Fibroblast of mammary gland (primary cell): ENCODE data around the gene LDLRAD4.

Experiments
- DNase-seq: peaks from one replicate; pipeline ENCODE4 v3.0.0-alpha.2; 2010; ENCODE audit warnings: low read depth
- H3K4me3 ChIP-seq: 2 replicates; pipeline ENCODE4 v1.5.1; 2011; ENCODE audit warnings: low read depth, mild to moderate bottlenecking, low read length, moderate library complexity; ENCODE audit not compliant: control insufficient read depth
- TF ChIP-seq, protein P1 (sequence below): conservative IDR thresholded peaks from 2 replicates; pipeline ENCODE4 v1.5.1; 2011; ENCODE audit warnings: low read depth, low read length, inconsistent platforms; ENCODE audit not compliant: control insufficient read depth, insufficient read depth

The LDLRAD4 gene

DNA sequence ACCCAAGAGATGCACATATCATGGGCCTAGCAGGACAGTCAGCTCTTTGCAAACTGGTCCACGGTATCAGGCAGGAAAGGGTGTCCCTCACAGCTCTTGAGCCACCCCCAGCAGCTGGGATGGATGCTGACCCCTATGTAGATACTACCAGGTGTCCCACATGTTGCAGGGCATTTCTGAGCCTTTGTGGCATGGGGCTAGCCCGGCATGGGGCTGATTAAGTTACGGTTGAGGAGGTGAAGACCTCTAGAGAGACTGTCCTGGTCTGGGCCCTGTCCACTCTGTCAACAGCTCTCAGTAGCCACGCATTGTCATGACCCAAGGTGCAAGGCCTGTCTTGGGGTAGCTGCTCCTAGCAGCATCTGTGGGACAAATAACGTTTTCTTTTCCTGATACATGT is 6.7 kb downstream of the LDLRAD4 start:
- DNase-seq, result no peak
- no peak overlapping the region for H3K4me3 ChIP-seq
- TF ChIP-seq, protein P1, sequence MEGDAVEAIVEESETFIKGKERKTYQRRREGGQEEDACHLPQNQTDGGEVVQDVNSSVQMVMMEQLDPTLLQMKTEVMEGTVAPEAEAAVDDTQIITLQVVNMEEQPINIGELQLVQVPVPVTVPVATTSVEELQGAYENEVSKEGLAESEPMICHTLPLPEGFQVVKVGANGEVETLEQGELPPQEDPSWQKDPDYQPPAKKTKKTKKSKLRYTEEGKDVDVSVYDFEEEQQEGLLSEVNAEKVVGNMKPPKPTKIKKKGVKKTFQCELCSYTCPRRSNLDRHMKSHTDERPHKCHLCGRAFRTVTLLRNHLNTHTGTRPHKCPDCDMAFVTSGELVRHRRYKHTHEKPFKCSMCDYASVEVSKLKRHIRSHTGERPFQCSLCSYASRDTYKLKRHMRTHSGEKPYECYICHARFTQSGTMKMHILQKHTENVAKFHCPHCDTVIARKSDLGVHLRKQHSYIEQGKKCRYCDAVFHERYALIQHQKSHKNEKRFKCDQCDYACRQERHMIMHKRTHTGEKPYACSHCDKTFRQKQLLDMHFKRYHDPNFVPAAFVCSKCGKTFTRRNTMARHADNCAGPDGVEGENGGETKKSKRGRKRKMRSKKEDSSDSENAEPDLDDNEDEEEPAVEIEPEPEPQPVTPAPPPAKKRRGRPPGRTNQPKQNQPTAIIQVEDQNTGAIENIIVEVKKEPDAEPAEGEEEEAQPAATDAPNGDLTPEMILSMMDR, result no peak

DNA sequence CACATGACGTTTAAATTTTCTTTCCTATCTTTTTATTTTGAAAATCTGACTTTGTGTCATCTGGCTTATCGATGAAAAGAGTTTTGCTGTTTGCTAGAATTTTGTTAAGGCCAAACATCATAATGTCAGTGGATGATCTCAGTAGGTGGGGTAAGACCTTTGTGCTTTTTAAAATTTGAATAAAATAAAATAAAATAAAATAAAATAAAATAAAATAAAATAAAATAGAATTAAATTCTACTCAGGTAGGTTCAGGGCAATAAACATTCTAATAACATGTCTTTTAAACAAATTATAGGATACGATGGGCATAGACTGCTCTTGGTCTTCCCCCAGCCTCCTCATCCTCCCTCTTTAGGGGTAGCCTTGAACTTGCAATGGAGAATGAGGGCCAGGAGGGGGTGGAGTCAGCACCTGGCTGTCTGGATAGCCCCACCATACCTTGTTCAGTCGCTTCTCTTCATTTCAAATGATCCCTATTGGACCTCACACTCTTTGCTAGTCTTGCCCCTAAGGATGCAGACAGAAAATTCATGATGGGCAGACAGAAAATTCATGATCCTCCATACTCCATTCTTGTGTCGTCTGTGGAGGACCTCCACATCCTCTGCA is 8.1 kb downstream of the LDLRAD4 start:
- no peak overlapping the region for H3K4me3 ChIP-seq
- TF ChIP-seq, protein P1, result no peak
- DNase-seq, result no peak

DNA sequence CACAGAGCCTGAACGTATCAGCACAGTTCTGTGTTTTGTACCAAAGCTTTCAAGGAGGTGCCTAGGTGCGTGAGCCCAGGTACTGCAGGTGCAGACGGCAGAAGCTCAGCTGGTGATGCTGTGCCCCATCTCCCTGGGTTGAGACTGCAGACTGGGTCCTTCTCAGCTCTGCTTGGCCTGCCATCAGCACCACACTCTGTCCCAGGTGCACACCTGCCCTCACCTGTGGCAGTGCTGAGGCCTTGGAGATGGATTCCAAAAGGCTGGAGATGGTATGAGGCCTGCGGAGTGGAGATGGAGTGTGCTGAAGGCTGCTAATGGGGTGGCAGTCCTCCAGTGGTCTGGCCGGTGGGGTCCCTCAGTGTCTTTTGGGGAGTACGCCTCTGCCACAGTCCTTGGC is 9.3 kb downstream of the LDLRAD4 start:
- TF ChIP-seq, protein P1, result no peak
- no peak overlapping the region for H3K4me3 ChIP-seq
- DNase-seq, result no peak

DNA sequence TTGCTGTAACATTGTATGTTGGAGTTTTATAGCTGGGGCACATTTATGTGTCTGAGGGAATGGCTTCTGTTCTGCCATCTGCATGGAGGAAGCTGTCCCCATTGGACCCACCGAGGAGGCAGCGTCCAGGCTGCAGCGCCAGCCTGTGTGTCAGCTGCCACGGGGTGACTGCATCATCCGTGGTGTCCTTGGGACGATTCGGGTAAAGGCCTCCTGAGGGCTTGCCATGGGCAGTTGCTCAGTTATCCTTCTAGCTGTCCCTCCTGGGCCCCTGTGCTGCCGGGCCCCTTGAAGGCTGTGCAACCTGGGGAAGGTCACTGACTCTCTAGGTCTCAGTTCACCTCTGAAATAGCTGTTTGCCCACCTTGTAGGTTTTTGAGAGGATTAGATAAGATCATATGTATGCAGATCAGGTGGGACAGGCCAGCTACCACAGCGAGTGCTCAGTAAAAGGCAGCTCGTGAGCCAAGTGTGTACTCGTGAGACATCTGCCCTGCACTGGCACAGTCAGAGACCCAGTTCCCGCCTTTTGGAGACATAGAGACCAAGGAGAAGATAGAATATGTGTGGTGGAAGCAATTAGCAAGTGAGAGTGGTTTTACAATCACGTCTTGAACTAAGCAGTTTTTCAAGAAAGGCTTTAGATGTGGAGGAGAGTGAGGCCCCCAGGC is 10.6 kb downstream of the LDLRAD4 start:
- DNase-seq, result no peak
- H3K4me3 ChIP-seq, result no peak overlapping the region
- TF ChIP-seq, protein P1, result no peak

DNA sequence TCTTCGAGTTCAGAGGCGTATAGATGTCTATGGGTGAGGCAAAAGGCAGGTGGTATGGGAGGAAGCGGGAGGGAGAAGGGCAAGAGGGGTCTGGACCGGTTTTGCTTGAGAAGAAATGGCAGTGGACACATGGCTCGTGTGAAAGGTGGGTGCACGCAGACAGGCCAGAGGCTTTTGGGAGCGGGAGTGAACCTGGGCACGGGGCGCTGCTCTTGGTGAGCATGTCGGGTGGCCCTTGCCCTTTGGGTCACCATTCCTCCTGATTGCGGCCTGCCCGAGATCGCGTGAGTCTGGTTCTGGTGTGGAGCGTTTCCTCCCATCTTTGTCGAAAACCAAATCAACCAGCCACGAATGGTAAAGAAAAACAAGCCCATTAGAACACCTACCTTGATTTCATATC is 12.6 kb downstream of the LDLRAD4 start:
- no peak overlapping the region for H3K4me3 ChIP-seq
- no peak for DNase-seq
- TF ChIP-seq, protein P1, result no peak

DNA sequence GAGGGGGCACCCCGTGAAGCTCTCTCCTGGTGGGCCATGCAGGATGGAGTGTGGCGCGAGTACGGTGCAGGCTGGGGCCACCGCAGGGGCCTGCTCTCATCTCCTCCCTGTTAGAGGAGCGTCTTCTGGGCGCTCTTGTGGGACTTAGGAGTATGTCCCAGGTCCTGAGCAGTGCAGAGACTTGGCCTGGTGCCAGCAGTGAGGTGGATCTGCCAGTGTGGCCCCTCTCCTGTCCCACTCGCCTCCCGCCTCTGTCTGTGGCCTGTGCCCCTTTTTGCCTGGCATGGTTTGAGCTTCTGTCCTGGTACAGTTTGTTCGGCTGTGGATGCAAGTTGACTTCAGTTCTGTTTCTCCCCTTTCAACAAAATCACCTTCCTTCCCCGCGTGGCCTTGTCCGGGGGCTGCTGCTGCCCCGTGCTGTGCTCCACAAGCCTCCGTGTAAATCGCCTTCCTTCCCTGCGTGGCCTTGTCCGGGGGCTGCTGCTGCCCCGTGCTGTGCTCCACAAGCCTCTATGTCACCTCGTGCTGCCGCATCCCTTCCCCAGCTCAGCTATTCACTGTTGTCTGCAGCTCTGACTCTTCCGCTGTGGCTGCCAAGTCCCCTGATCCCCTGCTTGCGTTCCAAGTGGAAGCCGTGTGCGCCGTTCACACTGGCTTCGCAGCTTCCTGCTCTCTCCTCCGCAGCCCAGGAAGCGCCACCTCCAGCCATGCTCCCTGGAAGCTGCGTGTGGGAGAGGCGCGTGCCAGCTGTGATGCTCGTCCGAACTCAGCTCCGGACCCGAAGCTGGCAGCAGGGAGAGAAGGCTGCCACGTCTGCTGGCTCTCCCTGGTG is 13.7 kb downstream of the LDLRAD4 start:
- no peak overlapping the region for H3K4me3 ChIP-seq
- DNase-seq, result no peak
- TF ChIP-seq, protein P1, result no peak
